GM12875 (cell line): ENCODE data around the gene PSMB4.

Experiments
- H3K4me3 ChIP-seq: one replicate; pipeline ENCODE4 v1.5.1; 2011; ENCODE audit warnings: low read depth, low read length, control low read depth
- CTCF ChIP-seq: IDR thresholded peaks from 2 replicates; pipeline ENCODE4 v1.5.1; 2011; ENCODE audit warnings: low read depth, mild to moderate bottlenecking, control low read depth, inconsistent platforms, low read length, moderate library complexity, borderline replicate concordance; ENCODE audit not compliant: insufficient read depth

PSMB4 gene

GRCh38 chr1:151367658-151368392, 31.5 kb upstream of the PSMB4 start:
- no peak overlapping the region for H3K4me3 ChIP-seq
- no peak for TF ChIP-seq CTCF

GRCh38 chr1:151368393-151369301, 30.7 kb upstream of the PSMB4 start:
- H3K4me3 ChIP-seq = no peak overlapping the region
- TF ChIP-seq CTCF = no peak

- no peak overlapping the region for H3K4me3 ChIP-seq
- no peak for TF ChIP-seq CTCF
Observed at GRCh38 chr1:151369302-151369610, 30.1 kb upstream of the PSMB4 start.

GRCh38 chr1:151369621-151370048, 29.7 kb upstream of the PSMB4 start:
- no peak overlapping the region for H3K4me3 ChIP-seq
- no peak for TF ChIP-seq CTCF

GRCh38 chr1:151370211-151370911, 29.0 kb upstream of the PSMB4 start:
- no peak overlapping the region for H3K4me3 ChIP-seq
- no peak for TF ChIP-seq CTCF

GRCh38 chr1:151371370-151372057, 27.9 kb upstream of the PSMB4 start:
- H3K4me3 ChIP-seq = no peak overlapping the region
- TF ChIP-seq CTCF = no peak
